K562 (cell line): ENCODE data around the gene PPP1R13L. TPM values are rescaled to one million over a fixed set of nuclear protein-coding genes. Genes with fewer than 3 reads are reported as not detected.
A peak's percentile ranks its signal among the peaks of the same experiment; 100 is the strongest.

Experiments
- BCOR ChIP-seq: fragments of 450-650 bp; IDR thresholded peaks from 2 replicates; pipeline ENCODE4 v1.6.1; 2016
- CBX2 ChIP-seq: fragments of 200-600 bp; sonication (generic); IDR thresholded peaks from one replicate; pipeline ENCODE4 v1.6.1; 2012; ENCODE audit warnings: mild to moderate bottlenecking, low read length, inconsistent platforms; ENCODE audit not compliant: insufficient read depth, poor library complexity, severe bottlenecking
- CC2D1A ChIP-seq: fragments of 450-650 bp; IDR thresholded peaks from 2 replicates; pipeline ENCODE4 v1.6.1; 2017; ENCODE audit warnings: mild to moderate bottlenecking
- CEBPB ChIP-seq: fragments of 450-650 bp; IDR thresholded peaks from 2 replicates; pipeline ENCODE4 v1.6.1; 2016; ENCODE audit warnings: missing genetic modification characterization, missing compliant biosample characterization
- CXXC5 ChIP-seq: fragments of 250-450 bp; sonication (Bioruptor Pico); IDR thresholded peaks from 2 replicates; pipeline ENCODE4 v1.8.0; 2022; ENCODE audit warnings: inconsistent platforms, mild to moderate bottlenecking, moderate library complexity
- GTF2E2 ChIP-seq: fragments of 200-800 bp; sonication (Bioruptor generic); IDR thresholded peaks from 2 replicates; pipeline ENCODE4 v1.6.1; 2016; ENCODE audit warnings: missing genetic modification characterization, missing compliant biosample characterization
- HDAC1 ChIP-seq, 2 experiments: fragments of 450-650 bp; IDR thresholded peaks; 2 replicates each; pipeline ENCODE4 v1.6.1; 2016 to 2017; ENCODE audit warnings: inconsistent platforms in 1 of 2, mild to moderate bottlenecking in 1 of 2, moderate library complexity in 1 of 2
- HDAC2 ChIP-seq: fragments of 450-650 bp; IDR thresholded peaks from 2 replicates; pipeline ENCODE4 v1.6.1; 2016; ENCODE audit warnings: mild to moderate bottlenecking
- HMGN3 ChIP-seq: IDR thresholded peaks from 2 replicates; pipeline ENCODE4 v1.6.1; 2011; ENCODE audit warnings: borderline replicate concordance, low read depth, mild to moderate bottlenecking, mixed read lengths, low read length; ENCODE audit not compliant: insufficient read length; ENCODE audit errors: extremely low read depth
- HSF4 ChIP-seq: fragments of 250-450 bp; sonication (Bioruptor Pico); IDR thresholded peaks from 2 replicates; pipeline ENCODE4 v2.1.2; 2022; ENCODE audit warnings: mild to moderate bottlenecking, moderate library complexity, borderline replicate concordance
- ILK ChIP-seq: fragments of 450-650 bp; IDR thresholded peaks from 2 replicates; pipeline ENCODE4 v1.6.1; 2016; ENCODE audit warnings: missing genetic modification characterization, low read depth, mild to moderate bottlenecking, missing compliant biosample characterization, moderate library complexity, borderline replicate concordance
- KAT7 ChIP-seq: sonication (generic); formaldehyde crosslinking; IDR thresholded peaks from 2 replicates; pipeline ENCODE4 v1.8.0; 2022; ENCODE audit warnings: missing genetic modification reagents, mild to moderate bottlenecking, borderline replicate concordance
- KAT8 ChIP-seq: fragments of 450-650 bp; IDR thresholded peaks from 2 replicates; pipeline ENCODE4 v1.6.1; 2016; ENCODE audit warnings: low read depth, mild to moderate bottlenecking
- KDM2B ChIP-seq: fragments of 250-450 bp; sonication (Bioruptor Pico); IDR thresholded peaks from 2 replicates; pipeline ENCODE4 v1.8.0; 2021; ENCODE audit warnings: mild to moderate bottlenecking, moderate library complexity
- MAFG ChIP-seq: fragments of 450-650 bp; conservative IDR thresholded peaks from 2 replicates; pipeline ENCODE4 v1.6.1; 2016; ENCODE audit warnings: missing genetic modification characterization, missing compliant biosample characterization
- MNT ChIP-seq, 2 experiments: fragments of 450-650 bp; conservative IDR thresholded peaks; 2 replicates each; pipeline ENCODE4 v1.6.1; 2017; ENCODE audit warnings: mild to moderate bottlenecking in 2 of 2, moderate library complexity in 2 of 2
- RBM14 ChIP-seq: fragments of 200-400 bp; formaldehyde crosslinking; IDR thresholded peaks from 2 replicates; pipeline ENCODE4 v1.6.1; 2018; ENCODE audit warnings: low read depth, mild to moderate bottlenecking, low read length, moderate library complexity, borderline replicate concordance; ENCODE audit not compliant: insufficient read depth
- STAG1 ChIP-seq: sonication (generic); formaldehyde crosslinking; IDR thresholded peaks from 2 replicates; pipeline ENCODE4 v1.5.0; 2020; ENCODE audit warnings: missing genetic modification reagents, borderline replicate concordance
- STAT6 ChIP-seq: sonication (generic); formaldehyde crosslinking; IDR thresholded peaks from 2 replicates; pipeline ENCODE4 v1.8.1; 2023; ENCODE audit warnings: mild to moderate bottlenecking, missing genetic modification reagents
- ZBTB1 ChIP-seq: sonication (generic); formaldehyde crosslinking; IDR thresholded peaks from 2 replicates; pipeline ENCODE4 v1.8.1; 2023; ENCODE audit warnings: missing genetic modification reagents, low read depth, mild to moderate bottlenecking, borderline replicate concordance
- ZNF696 ChIP-seq: fragments of 250-450 bp; sonication (Bioruptor Pico); conservative IDR thresholded peaks from 2 replicates; pipeline ENCODE4 v1.4.0; 2020; ENCODE audit warnings: mild to moderate bottlenecking, moderate library complexity
- polyA plus RNA-seq, 8 experiments: library from polyadenylated mRNA; depleted of rRNA in 4 of 8; stranded (reverse) in 5 of 8; unstranded in 3 of 8; fragments of >200 nt; fragmentation: Nextera tagmentation in 2 of 8; fragmentation: Illumina TruSeq in 1 of 8; extraction: Ambion mirVana in 2 of 8; extraction: Trizol in 1 of 8; gene quantifications; 2 replicates each; pipeline versions ENCODE4 v1.2.1 to v1.2.3, GENCODE V29; 2011 to 2014; ENCODE audit warnings: inconsistent platforms in 1 of 8, missing spikeins in 1 of 8
- total RNA-seq, 7 experiments: library from RNA; depleted of rRNA in 6 of 7; stranded (reverse); fragments of >200 nt in 6 of 7; fragmentation: Illumina TruSeq in 2 of 7; extraction: Trizol in 2 of 7; gene quantifications; 2 replicates each; pipeline versions ENCODE4 v1.2.1 to v1.2.3, GENCODE V29; 2011 to 2021; ENCODE audit warnings: low replicate concordance in 1 of 7
- TF ChIP-seq, protein P1 (sequence below): fragments of 250-450 bp; sonication (Bioruptor Pico); IDR thresholded peaks from 2 replicates; pipeline ENCODE4 v1.5.0; 2020; ENCODE audit warnings: mild to moderate bottlenecking

Gene PPP1R13L
- total and polyA plus RNA-seq, 9 of the 15 experiments (the other 6 are each of a cell fraction or from before 2014, with no cell fraction given) = 0.32 to 6.7 (median 2.0) TPM

GRCh38 chr19:45444318-45445041, 39.6 kb upstream of the PPP1R13L start (continued):
- TF ChIP-seq KDM2B (no peak), HDAC2 (peak; percentile 57; the same call in 1 of the 2 replicates), HDAC1 (IDR thresholded peaks at IDR 0.05) (peak in 1 of 2 experiments; percentile 27; a peak in 1 of 4 replicates), MAFG (tag) (no peak), CEBPB (tag) (no peak), CBX2 (no peak), BCOR (peak; percentile 42), STAG1 (CRISPR knock-in tag) (no peak), ZNF696 (CRISPR knock-in tag) (no peak), ZBTB1 (CRISPR knock-in tag) (no peak), GTF2E2 (no peak), KAT7 (CRISPR knock-in tag) (peak; percentile 47; the same call in 1 of the 2 replicates), HSF4 (CRISPR knock-in tag) (no peak), CXXC5 (CRISPR knock-in tag) (peak; percentile 67), KAT8 (no peak), MNT (conservative IDR thresholded peaks at IDR 0.05) (peak; percentile 22 to 54; a peak in 2 of 4 replicates), CC2D1A (no peak), HMGN3 (peak; percentile 94), RBM14 (no peak), STAT6 (CRISPR knock-in tag) (peak; percentile 71; the same call in 1 of the 2 replicates), ILK (no peak)
- TF ChIP-seq, protein P1, sequence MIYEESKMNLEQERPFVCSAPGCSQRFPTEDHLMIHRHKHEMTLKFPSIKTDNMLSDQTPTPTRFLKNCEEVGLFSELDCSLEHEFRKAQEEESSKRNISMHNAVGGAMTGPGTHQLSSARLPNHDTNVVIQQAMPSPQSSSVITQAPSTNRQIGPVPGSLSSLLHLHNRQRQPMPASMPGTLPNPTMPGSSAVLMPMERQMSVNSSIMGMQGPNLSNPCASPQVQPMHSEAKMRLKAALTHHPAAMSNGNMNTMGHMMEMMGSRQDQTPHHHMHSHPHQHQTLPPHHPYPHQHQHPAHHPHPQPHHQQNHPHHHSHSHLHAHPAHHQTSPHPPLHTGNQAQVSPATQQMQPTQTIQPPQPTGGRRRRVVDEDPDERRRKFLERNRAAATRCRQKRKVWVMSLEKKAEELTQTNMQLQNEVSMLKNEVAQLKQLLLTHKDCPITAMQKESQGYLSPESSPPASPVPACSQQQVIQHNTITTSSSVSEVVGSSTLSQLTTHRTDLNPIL (CRISPR knock-in tag) = no peak
